RWPE2 (cell line): Measurements from ENCODE around the gene CDH4.
A peak's percentile ranks its signal among the peaks of the same experiment; 100 is the strongest.

ENCODE experiments used
- ATAC-seq: fragments of 200-7000 bp; cut with Tn5 transposase; 3 replicates; pipeline ENCODE4 v1.9.1; 2021; ENCODE audit warnings: low read depth
- DNase-seq: peaks from one replicate; pipeline ENCODE4 v3.0.0-alpha.2; 2020; ENCODE audit warnings: low spot score
- H3K27ac ChIP-seq: fragments of 450-650 bp; 2 replicates; pipeline ENCODE4 v1.5.1; 2017; ENCODE audit warnings: mild to moderate bottlenecking; ENCODE audit not compliant: poor library complexity, severe bottlenecking
- H3K27me3 ChIP-seq: fragments of 250-450 bp; sonication (Bioruptor Pico); 2 replicates; pipeline ENCODE4 v1.5.1; 2021; ENCODE audit warnings: mild to moderate bottlenecking, moderate library complexity; ENCODE audit not compliant: insufficient read depth, poor library complexity, severe bottlenecking
- H3K36me3 ChIP-seq: fragments of 250-450 bp; sonication (Bioruptor Pico); 2 replicates; pipeline ENCODE4 v1.5.1; 2020; ENCODE audit warnings: low read depth, mild to moderate bottlenecking, moderate library complexity
- H3K4me1 ChIP-seq: fragments of 250-450 bp; sonication (Bioruptor Pico); 2 replicates; pipeline ENCODE4 v1.5.1; 2021; ENCODE audit warnings: mild to moderate bottlenecking, moderate library complexity; ENCODE audit not compliant: insufficient read depth, poor library complexity, severe bottlenecking
- H3K4me3 ChIP-seq: fragments of 250-450 bp; sonication (Bioruptor Pico); 2 replicates; pipeline ENCODE4 v1.5.1; 2021; ENCODE audit warnings: mild to moderate bottlenecking, moderate library complexity; ENCODE audit not compliant: severe bottlenecking
- H3K9me3 ChIP-seq: fragments of 250-450 bp; sonication (Bioruptor Pico); 2 replicates; pipeline ENCODE4 v1.5.1; 2021; ENCODE audit warnings: mild to moderate bottlenecking, moderate library complexity; ENCODE audit not compliant: severe bottlenecking
- TF ChIP-seq, protein P1 (sequence below): fragments of 450-650 bp; IDR thresholded peaks from one replicate; pipeline ENCODE4 v1.5.1; 2017; ENCODE audit warnings: mild to moderate bottlenecking, moderate library complexity; ENCODE audit not compliant: poor library complexity, severe bottlenecking

Gene CDH4

DNA sequence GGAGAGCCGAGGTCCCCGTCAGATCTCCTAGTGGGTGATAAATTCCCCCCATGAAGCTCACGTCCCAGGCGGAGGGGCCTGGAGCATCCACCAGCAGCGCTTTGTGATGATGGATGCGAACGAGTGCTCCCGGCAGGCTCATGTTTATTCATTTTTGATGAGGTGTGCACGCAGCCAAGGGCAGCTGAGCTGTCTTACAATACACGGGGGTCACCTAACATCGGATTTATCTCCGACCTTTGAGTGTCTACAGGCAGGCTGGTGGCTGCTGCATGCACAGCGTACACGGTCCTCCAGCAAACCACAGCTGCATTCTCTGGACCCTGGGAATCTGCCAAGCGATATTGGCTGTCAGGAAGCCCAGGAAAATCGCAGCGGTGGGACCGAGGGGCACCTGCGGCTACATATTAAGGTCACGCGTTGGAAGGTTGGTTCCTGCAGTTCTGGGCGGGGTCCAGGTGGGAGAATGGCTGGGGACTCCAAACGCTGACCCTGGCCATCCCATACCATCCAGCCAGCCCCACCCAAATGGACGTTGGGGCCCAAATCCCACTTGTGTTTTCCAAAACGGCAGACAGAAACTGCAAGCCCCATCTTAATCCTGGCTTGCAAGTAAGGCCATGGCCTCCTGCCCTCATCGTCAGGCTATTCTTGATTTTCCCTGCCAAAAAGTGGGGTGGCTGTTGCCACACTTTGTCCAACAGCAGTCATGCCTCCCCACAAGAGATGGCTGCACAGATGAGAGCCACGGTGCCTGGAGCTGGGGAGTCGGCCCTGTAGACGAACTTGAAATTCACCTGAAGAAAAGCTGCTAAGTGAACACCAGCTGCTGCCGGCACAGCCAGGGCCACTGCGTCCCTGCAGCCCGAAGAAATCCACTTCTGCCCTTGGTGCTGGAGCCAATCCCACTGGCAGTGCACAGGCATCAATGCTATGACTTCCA, 413.7 kb downstream of the CDH4 start:
- Histone ChIP-seq H3K9me3 (no peaks in the 10 kb centered on the region), H3K27me3 (no peaks in the 10 kb centered on the region), H3K4me3 (no peak overlapping the region), H3K36me3 (no peaks in the 10 kb centered on the region), H3K4me1 (no peaks in the 10 kb centered on the region), H3K27ac (no peak overlapping the region)
- TF ChIP-seq, protein P1, sequence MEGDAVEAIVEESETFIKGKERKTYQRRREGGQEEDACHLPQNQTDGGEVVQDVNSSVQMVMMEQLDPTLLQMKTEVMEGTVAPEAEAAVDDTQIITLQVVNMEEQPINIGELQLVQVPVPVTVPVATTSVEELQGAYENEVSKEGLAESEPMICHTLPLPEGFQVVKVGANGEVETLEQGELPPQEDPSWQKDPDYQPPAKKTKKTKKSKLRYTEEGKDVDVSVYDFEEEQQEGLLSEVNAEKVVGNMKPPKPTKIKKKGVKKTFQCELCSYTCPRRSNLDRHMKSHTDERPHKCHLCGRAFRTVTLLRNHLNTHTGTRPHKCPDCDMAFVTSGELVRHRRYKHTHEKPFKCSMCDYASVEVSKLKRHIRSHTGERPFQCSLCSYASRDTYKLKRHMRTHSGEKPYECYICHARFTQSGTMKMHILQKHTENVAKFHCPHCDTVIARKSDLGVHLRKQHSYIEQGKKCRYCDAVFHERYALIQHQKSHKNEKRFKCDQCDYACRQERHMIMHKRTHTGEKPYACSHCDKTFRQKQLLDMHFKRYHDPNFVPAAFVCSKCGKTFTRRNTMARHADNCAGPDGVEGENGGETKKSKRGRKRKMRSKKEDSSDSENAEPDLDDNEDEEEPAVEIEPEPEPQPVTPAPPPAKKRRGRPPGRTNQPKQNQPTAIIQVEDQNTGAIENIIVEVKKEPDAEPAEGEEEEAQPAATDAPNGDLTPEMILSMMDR = no peak
- no peak for ATAC-seq
- DNase-seq = no peak

- H3K36me3 ChIP-seq = no peaks in the 10 kb centered on the region
- no peaks in the 10 kb centered on the region for H3K27me3 ChIP-seq
- H3K4me1 ChIP-seq = no peaks in the 10 kb centered on the region
- H3K27ac ChIP-seq = no peak overlapping the region
- no peak overlapping the region for H3K4me3 ChIP-seq
- ATAC-seq (no peak), DNase-seq (no peak)
- TF ChIP-seq, protein P1 = no peak
- H3K9me3 ChIP-seq = no peaks in the 10 kb centered on the region
Observed at GRCh38 chr20:61666471-61666832, 414.4 kb downstream of the CDH4 start.

DNA sequence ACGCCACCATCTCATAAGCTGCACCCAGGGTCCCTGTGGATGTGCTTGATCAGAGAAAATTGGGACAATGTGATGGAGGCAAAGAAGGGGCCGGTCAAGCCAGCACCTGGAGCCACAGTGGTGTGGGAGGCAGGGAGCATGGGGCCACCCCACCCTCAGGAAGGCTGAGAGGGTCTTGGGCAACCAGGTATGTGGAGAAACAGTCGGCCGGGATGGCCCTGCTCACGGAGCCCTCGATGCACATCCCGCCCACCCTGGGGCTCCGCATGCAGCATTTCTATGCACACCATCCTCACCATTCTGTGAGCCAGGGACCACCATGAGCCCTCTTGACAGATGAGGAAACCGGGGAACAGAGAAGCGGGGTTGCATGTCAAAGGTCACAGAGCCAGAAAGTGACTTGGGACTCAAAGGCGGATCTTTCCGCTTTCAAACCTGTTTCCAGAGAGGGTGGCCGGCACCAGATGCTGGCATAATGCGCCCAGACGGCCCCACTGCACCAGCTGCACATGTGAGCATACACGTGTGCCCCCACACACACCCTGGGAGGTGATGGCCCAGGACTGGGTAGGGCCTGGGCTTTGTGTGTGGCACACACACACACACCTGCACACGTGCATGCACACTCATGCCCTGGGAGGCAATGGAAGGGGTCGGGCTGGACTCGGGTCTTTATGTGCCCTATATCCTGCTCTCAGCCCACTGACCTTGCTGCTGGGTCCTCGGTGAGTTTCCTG, 415.2 kb downstream of the CDH4 start:
- no peaks in the 10 kb centered on the region for H3K4me1 ChIP-seq
- DNase-seq (no peak), ATAC-seq (no peak)
- H3K36me3 ChIP-seq = no peaks in the 10 kb centered on the region
- H3K4me3 ChIP-seq = no peak overlapping the region
- H3K27ac ChIP-seq = no peak overlapping the region
- no peaks in the 10 kb centered on the region for H3K27me3 ChIP-seq
- TF ChIP-seq, protein P1 = no peak
- H3K9me3 ChIP-seq = no peaks in the 10 kb centered on the region

GRCh38 chr20:61668065-61668650, 416.1 kb downstream of the CDH4 start:
- DNase-seq = no peak
- Histone ChIP-seq H3K4me1 (no peaks in the 10 kb centered on the region), H3K9me3 (no peaks in the 10 kb centered on the region), H3K36me3 (no peaks in the 10 kb centered on the region), H3K27ac (no peak overlapping the region), H3K27me3 (no peaks in the 10 kb centered on the region), H3K4me3 (no peak overlapping the region)
- TF ChIP-seq, protein P1 = no peak
- ATAC-seq = peak; percentile 19; the same call in 1 of the 3 replicates
